Measurements from ENCODE around the gene PI4K2A. TPM values are rescaled to one million over a fixed set of nuclear protein-coding genes. Genes with fewer than 3 reads are reported as not detected.

Gene PI4K2A
- total and polyA plus RNA-seq, 2 donors (not counting 3 experiments of a cell fraction or from before 2014, with no cell fraction given) = 20.4 to 24.6 TPM

DNA sequence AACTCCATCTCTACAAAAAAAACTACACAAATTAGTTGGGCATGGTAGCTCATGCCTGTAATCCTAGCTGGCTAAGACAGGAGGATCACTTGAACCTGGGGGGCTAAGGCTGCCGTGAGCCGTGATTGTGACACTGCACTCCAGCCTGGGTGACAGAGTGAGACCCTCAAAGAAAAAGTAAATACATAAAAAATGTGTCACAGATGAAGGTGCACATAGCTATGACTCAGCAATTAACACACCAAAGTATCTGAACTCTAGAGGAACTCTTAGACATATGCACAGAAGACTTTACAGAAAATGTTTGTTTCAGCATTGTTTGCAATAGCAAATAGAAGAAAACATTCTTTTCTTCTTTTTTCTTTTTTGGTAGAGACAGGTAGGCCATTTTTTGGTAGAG lies 42.7 kb upstream of the PI4K2A start:
- no TSS peak for BruUV-seq (replicated peaks)
- no peak for DNase-seq (ENCODE audit: low read depth, low spot score)
- H3K9ac ChIP-seq (replicated peaks; ENCODE audit: extremely low read depth, insufficient read depth, low read length) = peak overlapping the region; percentile 17
- H3K79me2 ChIP-seq (ENCODE audit: control insufficient read depth, insufficient read depth, low read length) = no peaks in the 10 kb centered on the region
- peak overlapping the region; percentile 29 for H3K4me2 ChIP-seq (ENCODE audit: insufficient read depth, low read length)
- H2AFZ ChIP-seq (ENCODE audit: low read depth, low read length) = peak overlapping the region; percentile 52
- no peaks in the 10 kb centered on the region for H3K27me3 ChIP-seq (ENCODE audit: control insufficient read depth in 2 of 2, insufficient read depth in 2 of 2, low read length in 2 of 2)
- no peaks in the 10 kb centered on the region for H3K36me3 ChIP-seq (ENCODE audit: control insufficient read depth in 2 of 2, extremely low read depth in 1 of 2, insufficient read depth in 2 of 2, low read length in 2 of 2)
- H3K27ac ChIP-seq (ENCODE audit: insufficient read depth, low read depth, low read length) = peak overlapping the region; percentile 82
- CTCF ChIA-PET = interaction anchor here (0.8 to 1.8 kb wide), 6 partner anchors 11 to 26 kb away, joined by 3 to 16 read pairs (median 4); partner anchors contain the start of gene HOGA1
- POLR2A ChIA-PET = no interaction called here
- TF ChIP-seq FOS (IDR thresholded peaks at IDR 0.05; ENCODE audit: borderline replicate concordance, insufficient read depth, low read length) (peak; percentile 30), EZH2 (IDR thresholded peaks at IDR 0.05; ENCODE audit: borderline replicate concordance, low read depth, low read length, severe bottlenecking) (no peak)
- no peaks in the 10 kb centered on the region for H3K9me3 ChIP-seq (replicated peaks; ENCODE audit: control insufficient read depth, insufficient read depth, low read length)
- H3K4me1 ChIP-seq (ENCODE audit: control insufficient read depth, extremely low read depth, insufficient read depth, low read length) = peaks cover 25% of the 10 kb centered on the region
- H3K9me1 ChIP-seq (replicated peaks; ENCODE audit: control insufficient read depth, extremely low read depth, insufficient read depth, low read length) = no peaks in the 10 kb centered on the region
- intact Hi-C loops (cut with micrococcal nuclease) (loop anchor here (2.0 to 5.0 kb wide), 2 partner anchors 55 to 190 kb away; no protein-coding TSS in a partner anchor), dilution Hi-C loops (cut with MboI; ENCODE audit: extremely low pct_ligation_motif_present, low sequenced_read_pairs) (no loop called here)
- FAIRE-seq = peak; percentile 88
- no peak overlapping the region for H3K4me3 ChIP-seq (replicated peaks in 1 of 3; ENCODE audit: insufficient read depth in 1 of 3, low read depth in 1 of 3, low read length in 3 of 3)
- no peaks in the 10 kb centered on the region for H4K20me1 ChIP-seq (replicated peaks; ENCODE audit: control insufficient read depth, extremely low read depth, insufficient read depth, low read length)

DNA sequence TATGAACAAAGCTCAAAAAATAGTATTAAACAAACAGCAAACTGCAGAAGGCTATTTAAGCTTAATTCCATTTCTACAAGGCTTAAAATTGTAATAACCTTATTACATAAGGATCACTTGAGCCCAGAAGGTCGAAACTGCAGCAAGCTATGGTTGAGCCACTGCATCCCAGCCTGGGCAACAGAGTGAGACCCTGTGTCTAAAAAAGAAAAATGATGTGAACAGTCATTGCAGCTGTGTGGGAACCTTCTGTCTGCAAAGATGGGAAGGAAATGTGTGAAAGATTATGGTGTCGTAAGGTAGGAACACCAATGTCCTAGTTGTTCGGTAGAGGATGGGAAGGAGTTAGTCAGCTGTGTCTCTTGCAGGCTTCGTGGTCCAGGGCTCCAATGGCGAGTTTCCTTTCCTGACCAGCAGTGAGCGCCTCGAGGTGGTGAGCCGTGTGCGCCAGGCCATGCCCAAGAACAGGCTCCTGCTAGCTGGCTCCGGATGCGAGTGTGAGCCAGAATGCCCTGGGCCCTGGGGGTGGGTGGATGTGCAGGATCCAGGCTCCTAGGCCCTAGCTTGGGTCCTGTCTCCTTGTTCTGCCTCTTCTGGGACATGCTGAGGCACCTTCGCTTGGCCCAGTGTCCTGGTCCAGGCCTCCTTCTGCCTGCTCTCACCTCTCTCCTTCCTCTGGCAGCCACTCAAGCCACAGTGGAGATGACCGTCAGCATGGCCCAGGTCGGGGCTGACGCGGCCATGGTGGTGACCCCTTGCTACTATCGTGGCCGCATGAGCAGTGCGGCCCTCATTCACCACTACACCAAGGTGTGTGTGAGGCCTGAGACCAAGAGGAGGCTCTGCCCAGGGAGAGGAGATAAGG lies 41.8 kb upstream of the PI4K2A start:
- Histone ChIP-seq H3K4me2 (ENCODE audit: insufficient read depth, low read length) (no peak overlapping the region), H4K20me1 (replicated peaks; ENCODE audit: control insufficient read depth, extremely low read depth, insufficient read depth, low read length) (no peaks in the 10 kb centered on the region), H3K9me3 (replicated peaks; ENCODE audit: control insufficient read depth, insufficient read depth, low read length) (no peaks in the 10 kb centered on the region), H3K36me3 (ENCODE audit: control insufficient read depth in 2 of 2, extremely low read depth in 1 of 2, insufficient read depth in 2 of 2, low read length in 2 of 2) (no peaks in the 10 kb centered on the region), H3K79me2 (ENCODE audit: control insufficient read depth, insufficient read depth, low read length) (no peaks in the 10 kb centered on the region), H2AFZ (ENCODE audit: low read depth, low read length) (no peak overlapping the region), H3K27ac (ENCODE audit: insufficient read depth, low read depth, low read length) (no peak overlapping the region), H3K4me1 (ENCODE audit: control insufficient read depth, extremely low read depth, insufficient read depth, low read length) (peaks cover 25% of the 10 kb centered on the region), H3K4me3 (replicated peaks in 1 of 3; ENCODE audit: insufficient read depth in 1 of 3, low read depth in 1 of 3, low read length in 3 of 3) (no peak overlapping the region), H3K27me3 (ENCODE audit: control insufficient read depth in 2 of 2, insufficient read depth in 2 of 2, low read length in 2 of 2) (no peaks in the 10 kb centered on the region), H3K9me1 (replicated peaks; ENCODE audit: control insufficient read depth, extremely low read depth, insufficient read depth, low read length) (no peaks in the 10 kb centered on the region), H3K9ac (replicated peaks; ENCODE audit: extremely low read depth, insufficient read depth, low read length) (no peak overlapping the region)
- FAIRE-seq (no peak), DNase-seq (ENCODE audit: low read depth, low spot score) (no peak)
- POLR2A ChIA-PET = no interaction called here
- intact Hi-C loops (cut with micrococcal nuclease) = loop anchor here (5.0 kb wide), 1 partner anchor 191 kb away; no protein-coding TSS in a partner anchor
- CTCF ChIA-PET = interaction anchor here (1.0 to 1.8 kb wide), 4 partner anchors 10 to 27 kb away, joined by 3 to 7 read pairs (median 4); partner anchors contain the start of gene HOGA1
- dilution Hi-C loops (cut with MboI; ENCODE audit: extremely low pct_ligation_motif_present, low sequenced_read_pairs) = no loop called here
- no TSS peak for BruUV-seq (replicated peaks)
- TF ChIP-seq MYC (IDR thresholded peaks at IDR 0.05; ENCODE audit: low read depth, low read length) = no peak
- TF ChIP-seq, protein P1, sequence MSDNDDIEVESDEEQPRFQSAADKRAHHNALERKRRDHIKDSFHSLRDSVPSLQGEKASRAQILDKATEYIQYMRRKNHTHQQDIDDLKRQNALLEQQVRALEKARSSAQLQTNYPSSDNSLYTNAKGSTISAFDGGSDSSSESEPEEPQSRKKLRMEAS (IDR thresholded peaks at IDR 0.05; ENCODE audit: insufficient read depth, insufficient read length) = no peak
- no peak for TF ChIP-seq POLR2A (IDR thresholded peaks at IDR 0.05; ENCODE audit: low read depth, low read length)
- no peak for TF ChIP-seq POLR2AphosphoS5 (IDR thresholded peaks at IDR 0.05; ENCODE audit: insufficient read depth, low read depth, low read length)
- TF ChIP-seq GATA2 (IDR thresholded peaks at IDR 0.05; ENCODE audit: insufficient read depth, insufficient read length, low read depth, low read length) = no peak
- no peak for TF ChIP-seq FOS (IDR thresholded peaks at IDR 0.05; ENCODE audit: borderline replicate concordance, insufficient read depth, low read length)
- no peak for TF ChIP-seq EZH2 (IDR thresholded peaks at IDR 0.05; ENCODE audit: borderline replicate concordance, low read depth, low read length, severe bottlenecking)
- TF ChIP-seq, protein P2, sequence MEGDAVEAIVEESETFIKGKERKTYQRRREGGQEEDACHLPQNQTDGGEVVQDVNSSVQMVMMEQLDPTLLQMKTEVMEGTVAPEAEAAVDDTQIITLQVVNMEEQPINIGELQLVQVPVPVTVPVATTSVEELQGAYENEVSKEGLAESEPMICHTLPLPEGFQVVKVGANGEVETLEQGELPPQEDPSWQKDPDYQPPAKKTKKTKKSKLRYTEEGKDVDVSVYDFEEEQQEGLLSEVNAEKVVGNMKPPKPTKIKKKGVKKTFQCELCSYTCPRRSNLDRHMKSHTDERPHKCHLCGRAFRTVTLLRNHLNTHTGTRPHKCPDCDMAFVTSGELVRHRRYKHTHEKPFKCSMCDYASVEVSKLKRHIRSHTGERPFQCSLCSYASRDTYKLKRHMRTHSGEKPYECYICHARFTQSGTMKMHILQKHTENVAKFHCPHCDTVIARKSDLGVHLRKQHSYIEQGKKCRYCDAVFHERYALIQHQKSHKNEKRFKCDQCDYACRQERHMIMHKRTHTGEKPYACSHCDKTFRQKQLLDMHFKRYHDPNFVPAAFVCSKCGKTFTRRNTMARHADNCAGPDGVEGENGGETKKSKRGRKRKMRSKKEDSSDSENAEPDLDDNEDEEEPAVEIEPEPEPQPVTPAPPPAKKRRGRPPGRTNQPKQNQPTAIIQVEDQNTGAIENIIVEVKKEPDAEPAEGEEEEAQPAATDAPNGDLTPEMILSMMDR (IDR thresholded peaks at IDR 0.05; ENCODE audit: extremely low read depth in 1 of 2, insufficient read depth in 1 of 2, low read depth in 1 of 2, low read length in 2 of 2) = no peak
- TF ChIP-seq JUN (IDR thresholded peaks at IDR 0.05; ENCODE audit: borderline replicate concordance, insufficient read depth, insufficient read length, low read depth) = no peak

All from endothelial cell of umbilical vein (primary cell).